Left ventricle myocardium inferior (tissue), 1 donor: ENCODE data around the gene SIK3. TPM values are rescaled to one million over a fixed set of nuclear protein-coding genes. Genes with fewer than 3 reads are reported as not detected.

Experiments used
- DNase-seq: peaks from one replicate; pipeline ENCODE4 v3.0.0-alpha.2; 2020
- H3K27ac ChIP-seq: fragments of 200-600 bp; replicated peaks from 2 replicates; pipeline ENCODE4 v1.8.0; 2021
- H3K27me3 ChIP-seq: fragments of 200-600 bp; 2 replicates; pipeline ENCODE4 v1.8.0; 2021; ENCODE audit warnings: low read depth
- H3K36me3 ChIP-seq: fragments of 200-600 bp; 2 replicates; pipeline ENCODE4 v1.8.0; 2021
- H3K4me1 ChIP-seq: fragments of 200-600 bp; 2 replicates; pipeline ENCODE4 v1.8.0; 2021
- H3K4me3 ChIP-seq: fragments of 200-600 bp; 2 replicates; pipeline ENCODE4 v1.8.0; 2021; ENCODE audit warnings: mild to moderate bottlenecking, moderate library complexity
- H3K9me3 ChIP-seq: fragments of 200-600 bp; replicated peaks from 2 replicates; pipeline ENCODE4 v1.8.0; 2021
- intact Hi-C: fragments of 100-400 bp; cut with micrococcal nuclease; formaldehyde crosslinking; loops from one replicate; pipeline ENCODE4 v1.11.0; 2022
- total RNA-seq: library from RNA; stranded (reverse); fragmentation: NEBNext Ultra II Directional; extraction: Animal tissue kit (Norgen Biotek cat#: 25700); gene quantifications from one replicate; pipeline ENCODE4 v1.2.1, GENCODE V29; 2021
- TF ChIP-seq, protein P1 (sequence below): fragments of 200-600 bp; IDR thresholded peaks from 2 replicates; pipeline ENCODE4 v1.8.0; 2021; ENCODE audit warnings: antibody characterized with exemption, mild to moderate bottlenecking, borderline replicate concordance
- donor health status: DM: no; HTN: yes; CAD: no; lungs with severe emphysema.

The SIK3 gene
- total RNA-seq, 1 donor from 2014 or later = 36.3 TPM

DNA sequence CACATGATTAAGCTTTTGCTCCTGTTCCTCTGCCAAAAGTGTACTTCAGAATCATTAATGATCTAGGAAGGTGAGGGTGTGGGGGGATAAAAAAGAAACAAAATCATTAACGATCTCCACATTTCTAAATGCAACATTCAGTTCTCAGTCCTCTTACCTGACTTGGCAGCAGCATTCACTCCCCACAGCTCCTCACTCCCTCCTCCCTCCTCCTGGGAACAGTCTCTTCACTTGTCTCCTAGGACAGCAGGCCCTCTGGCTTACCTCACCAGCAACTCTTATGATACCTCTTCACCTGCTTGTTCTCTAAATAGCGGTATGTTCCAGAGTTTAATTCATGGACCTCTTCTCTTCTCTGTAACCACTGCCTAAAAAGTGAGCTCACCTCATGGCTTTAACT, 204.3 kb downstream of the SIK3 start:
- intact Hi-C loops = no loop called here
- H3K9me3 ChIP-seq = no peaks in the 10 kb centered on the region
- no peak for DNase-seq
- no peak overlapping the region for H3K27ac ChIP-seq
- TF ChIP-seq, protein P1, sequence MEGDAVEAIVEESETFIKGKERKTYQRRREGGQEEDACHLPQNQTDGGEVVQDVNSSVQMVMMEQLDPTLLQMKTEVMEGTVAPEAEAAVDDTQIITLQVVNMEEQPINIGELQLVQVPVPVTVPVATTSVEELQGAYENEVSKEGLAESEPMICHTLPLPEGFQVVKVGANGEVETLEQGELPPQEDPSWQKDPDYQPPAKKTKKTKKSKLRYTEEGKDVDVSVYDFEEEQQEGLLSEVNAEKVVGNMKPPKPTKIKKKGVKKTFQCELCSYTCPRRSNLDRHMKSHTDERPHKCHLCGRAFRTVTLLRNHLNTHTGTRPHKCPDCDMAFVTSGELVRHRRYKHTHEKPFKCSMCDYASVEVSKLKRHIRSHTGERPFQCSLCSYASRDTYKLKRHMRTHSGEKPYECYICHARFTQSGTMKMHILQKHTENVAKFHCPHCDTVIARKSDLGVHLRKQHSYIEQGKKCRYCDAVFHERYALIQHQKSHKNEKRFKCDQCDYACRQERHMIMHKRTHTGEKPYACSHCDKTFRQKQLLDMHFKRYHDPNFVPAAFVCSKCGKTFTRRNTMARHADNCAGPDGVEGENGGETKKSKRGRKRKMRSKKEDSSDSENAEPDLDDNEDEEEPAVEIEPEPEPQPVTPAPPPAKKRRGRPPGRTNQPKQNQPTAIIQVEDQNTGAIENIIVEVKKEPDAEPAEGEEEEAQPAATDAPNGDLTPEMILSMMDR = no peak
- peaks cover 13% of the 10 kb centered on the region for H3K4me1 ChIP-seq
- peaks cover 50% of the 10 kb centered on the region for H3K36me3 ChIP-seq
- no peaks in the 10 kb centered on the region for H3K27me3 ChIP-seq
- no peak overlapping the region for H3K4me3 ChIP-seq

DNA sequence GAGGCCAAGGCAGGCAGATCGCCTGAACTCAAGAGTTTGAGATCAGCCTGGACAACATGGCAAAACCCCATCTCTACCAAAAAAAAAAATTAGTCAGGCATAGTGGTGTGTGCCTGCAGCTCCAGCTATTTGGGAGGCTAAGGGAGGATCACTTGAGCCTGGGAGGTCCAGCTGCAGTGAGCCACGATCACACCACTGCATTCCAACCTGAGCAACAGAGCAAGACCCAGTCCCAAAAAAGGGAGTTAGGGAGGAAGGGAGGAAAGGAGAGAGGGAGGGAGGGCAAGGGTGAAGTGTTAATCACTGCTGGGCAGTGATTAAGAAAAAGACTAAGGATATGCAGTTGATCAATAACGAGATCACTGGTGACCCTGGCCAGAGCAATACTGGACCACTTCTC, 204.8 kb downstream of the SIK3 start:
- intact Hi-C loops = no loop called here
- no peaks in the 10 kb centered on the region for H3K27me3 ChIP-seq
- no peak for DNase-seq
- H3K9me3 ChIP-seq = no peaks in the 10 kb centered on the region
- H3K36me3 ChIP-seq = peaks cover 50% of the 10 kb centered on the region
- peaks cover 18% of the 10 kb centered on the region for H3K4me1 ChIP-seq
- TF ChIP-seq, protein P1 = no peak
- H3K27ac ChIP-seq = no peak overlapping the region
- H3K4me3 ChIP-seq = no peak overlapping the region

DNA sequence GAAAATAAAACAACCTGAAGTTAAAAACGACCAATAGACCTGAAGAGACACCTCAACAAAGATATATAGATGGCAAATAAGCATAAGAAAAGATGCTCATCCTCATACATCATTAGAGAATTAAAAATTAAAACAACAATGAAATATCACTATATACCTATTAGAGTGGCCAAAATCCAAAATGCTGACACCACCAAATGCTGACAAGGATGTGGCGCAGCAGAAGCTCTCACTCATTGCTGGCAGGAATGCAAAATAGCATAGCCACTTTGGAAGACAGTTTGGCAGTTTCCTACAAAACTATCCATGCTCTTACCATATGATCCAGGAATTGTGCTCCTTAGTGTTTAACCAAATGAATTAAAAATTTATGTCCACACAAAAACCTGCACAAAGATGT, 205.9 kb downstream of the SIK3 start:
- no peaks in the 10 kb centered on the region for H3K27me3 ChIP-seq
- peaks cover 50% of the 10 kb centered on the region for H3K36me3 ChIP-seq
- DNase-seq = no peak
- H3K4me3 ChIP-seq = no peak overlapping the region
- peaks cover 29% of the 10 kb centered on the region for H3K4me1 ChIP-seq
- TF ChIP-seq, protein P1 = no peak
- H3K27ac ChIP-seq = no peak overlapping the region
- intact Hi-C loops = no loop called here
- no peaks in the 10 kb centered on the region for H3K9me3 ChIP-seq

DNA sequence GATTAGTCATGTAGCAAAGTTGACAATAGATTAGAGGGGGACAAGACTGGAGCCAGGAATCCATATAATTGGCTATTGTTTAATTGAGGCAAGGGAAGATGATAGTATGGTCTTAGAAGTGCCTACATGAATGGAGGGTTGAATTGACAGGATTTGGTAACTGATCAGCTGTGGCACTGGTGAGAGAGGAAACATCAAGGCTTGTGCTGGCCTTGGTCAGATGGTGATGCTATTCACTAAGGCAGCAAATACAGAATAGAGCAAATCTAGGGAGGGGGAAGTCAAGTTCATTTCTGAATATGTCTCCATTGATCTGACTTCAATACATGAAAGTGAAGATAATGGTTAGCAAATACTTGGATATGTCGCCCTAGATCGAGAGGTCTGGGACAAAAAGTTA, 206.5 kb downstream of the SIK3 start:
- Histone ChIP-seq H3K27me3 (no peaks in the 10 kb centered on the region), H3K4me1 (peaks cover 32% of the 10 kb centered on the region), H3K4me3 (no peak overlapping the region), H3K27ac (no peak overlapping the region), H3K36me3 (peaks cover 44% of the 10 kb centered on the region), H3K9me3 (no peaks in the 10 kb centered on the region)
- TF ChIP-seq, protein P1 = no peak
- no peak for DNase-seq
- intact Hi-C loops = no loop called here

DNA sequence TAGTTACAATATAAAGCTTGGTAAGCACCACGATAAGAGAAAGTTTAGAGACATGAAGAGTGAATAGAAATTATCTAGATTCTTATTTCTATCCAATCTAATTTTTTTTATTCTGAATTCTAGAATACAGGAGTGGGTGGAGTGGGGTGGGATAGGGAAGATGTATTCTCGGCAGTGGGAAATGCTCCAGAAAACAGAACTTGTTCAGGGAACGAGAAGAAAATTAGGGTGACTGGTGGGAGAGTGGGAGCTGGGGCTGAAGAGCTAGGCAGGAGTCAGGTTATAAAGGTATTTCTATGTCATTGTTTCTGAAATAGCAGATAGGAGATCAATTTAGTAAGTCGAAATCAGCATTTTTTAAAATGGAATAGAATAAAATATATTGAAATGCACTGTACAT, 207.6 kb downstream of the SIK3 start:
- H3K36me3 ChIP-seq = peaks cover 33% of the 10 kb centered on the region
- no peaks in the 10 kb centered on the region for H3K9me3 ChIP-seq
- TF ChIP-seq, protein P1 = no peak
- intact Hi-C loops = no loop called here
- no peak overlapping the region for H3K4me3 ChIP-seq
- no peaks in the 10 kb centered on the region for H3K27me3 ChIP-seq
- H3K27ac ChIP-seq = no peak overlapping the region
- no peak for DNase-seq
- H3K4me1 ChIP-seq = peaks cover 44% of the 10 kb centered on the region

DNA sequence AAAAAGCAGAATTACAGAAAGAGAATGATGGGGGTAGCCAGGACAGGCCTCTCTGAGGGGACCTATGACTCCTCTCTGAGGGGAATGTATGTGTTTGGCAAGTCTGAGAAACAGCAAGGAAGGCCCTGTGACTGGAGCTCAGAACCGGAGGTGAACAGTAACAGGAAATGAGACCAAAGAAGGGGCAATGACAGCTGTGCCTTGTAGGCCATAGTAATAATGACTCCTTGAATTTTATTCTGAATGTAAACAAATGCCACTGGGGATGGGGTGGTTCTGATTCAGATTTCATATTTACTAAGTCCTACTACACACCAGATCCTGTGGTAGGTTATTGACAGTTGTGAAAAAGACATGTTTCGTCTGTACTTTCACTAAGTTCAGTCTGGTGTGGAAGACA, 208.0 kb downstream of the SIK3 start:
- no peak for DNase-seq
- intact Hi-C loops = no loop called here
- H3K27me3 ChIP-seq = no peaks in the 10 kb centered on the region
- H3K9me3 ChIP-seq = no peaks in the 10 kb centered on the region
- H3K27ac ChIP-seq = no peak overlapping the region
- TF ChIP-seq, protein P1 = no peak
- H3K4me3 ChIP-seq = no peak overlapping the region
- H3K36me3 ChIP-seq = peaks cover 28% of the 10 kb centered on the region
- peaks cover 43% of the 10 kb centered on the region for H3K4me1 ChIP-seq
